ENCODE data around the gene ZNF532.

The ZNF532 gene

GRCh38 chr18:58915006-58915799, 50.5 kb downstream of the ZNF532 start:
- TF ChIP-seq GATA2 (IDR thresholded peaks at IDR 0.05; ENCODE audit: low read depth, low read length), result no peak
- TF ChIP-seq GATA3 (IDR thresholded peaks at IDR 0.05; ENCODE audit: low read depth, low read length), result no peak

DNA sequence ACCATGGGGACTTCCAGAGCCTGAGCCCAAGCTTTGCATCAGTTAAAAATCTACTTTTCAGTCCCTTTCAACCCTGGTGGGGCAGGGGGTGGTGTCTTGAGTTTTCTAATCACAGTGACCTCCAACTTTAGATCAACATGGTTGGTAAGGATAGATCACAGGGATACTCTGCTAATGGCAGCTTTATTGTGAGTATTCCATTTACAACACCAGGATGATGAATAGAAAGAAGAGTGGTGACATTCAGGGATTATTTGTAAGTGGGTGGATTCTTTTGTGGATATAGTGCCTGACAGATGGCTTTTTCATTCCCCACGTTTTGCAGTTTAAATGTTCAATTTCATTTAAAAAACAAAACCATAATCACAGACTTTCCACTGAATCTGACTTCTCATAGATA, 51.3 kb downstream of the ZNF532 start:
- no peak for TF ChIP-seq GATA2 (IDR thresholded peaks at IDR 0.05; ENCODE audit: low read depth, low read length)
- TF ChIP-seq GATA3 (IDR thresholded peaks at IDR 0.05; ENCODE audit: low read depth, low read length), result no peak

- TF ChIP-seq GATA2 (IDR thresholded peaks at IDR 0.05; ENCODE audit: low read depth, low read length), result no peak
- TF ChIP-seq GATA3 (IDR thresholded peaks at IDR 0.05; ENCODE audit: low read depth, low read length), result no peak
Measured at GRCh38 chr18:58922995-58923394, 58.3 kb downstream of the ZNF532 start.

GRCh38 chr18:58924473-58924872, 59.8 kb downstream of the ZNF532 start:
- no peak for TF ChIP-seq GATA3 (IDR thresholded peaks at IDR 0.05; ENCODE audit: low read depth, low read length)
- TF ChIP-seq GATA2 (IDR thresholded peaks at IDR 0.05; ENCODE audit: low read depth, low read length), result no peak

DNA sequence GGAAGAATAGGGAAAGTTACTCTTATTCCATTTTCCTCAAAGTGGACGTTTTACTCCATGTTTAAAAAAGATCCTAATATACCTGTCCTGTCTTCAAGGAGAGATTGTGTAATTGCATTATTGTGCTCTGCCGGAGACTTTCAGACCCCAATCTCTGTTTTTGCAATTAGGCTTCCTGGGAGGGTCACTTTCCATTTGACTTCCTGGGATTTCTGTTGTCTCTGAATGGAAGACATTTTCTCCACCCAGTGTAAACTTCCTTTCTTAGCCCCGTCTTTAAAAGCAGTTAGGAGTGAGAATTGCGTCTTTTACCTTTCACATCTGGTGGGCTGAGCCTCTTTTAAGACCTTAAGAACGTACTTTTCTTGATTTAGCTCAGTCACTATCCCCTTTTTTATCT, 63.0 kb downstream of the ZNF532 start:
- no peak for TF ChIP-seq GATA3 (IDR thresholded peaks at IDR 0.05; ENCODE audit: low read depth, low read length)
- TF ChIP-seq GATA2 (IDR thresholded peaks at IDR 0.05; ENCODE audit: low read depth, low read length), result no peak

DNA sequence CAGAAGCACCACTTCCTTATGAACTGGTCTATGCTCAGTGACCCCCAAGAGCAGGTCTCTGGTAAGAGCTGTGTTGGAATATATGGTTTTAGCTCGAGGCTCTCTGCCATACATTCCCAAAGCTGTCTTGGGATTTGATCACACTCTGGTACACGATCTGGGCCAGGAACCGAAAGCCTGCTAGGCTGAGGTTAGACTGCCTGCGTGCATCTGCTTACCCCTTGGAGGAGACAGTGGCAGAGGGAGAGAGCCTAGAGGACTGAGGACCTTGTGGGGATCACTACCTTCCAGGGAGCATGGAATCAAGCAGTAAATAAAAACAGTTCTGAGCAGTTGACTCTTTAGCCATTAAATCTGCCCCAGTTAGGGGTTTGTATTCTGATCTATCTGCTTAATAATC, 63.7 kb downstream of the ZNF532 start:
- TF ChIP-seq GATA3 (IDR thresholded peaks at IDR 0.05; ENCODE audit: low read depth, low read length), result no peak
- no peak for TF ChIP-seq GATA2 (IDR thresholded peaks at IDR 0.05; ENCODE audit: low read depth, low read length)

GRCh38 chr18:58929206-58929605, 64.5 kb downstream of the ZNF532 start:
- TF ChIP-seq GATA3 (IDR thresholded peaks at IDR 0.05; ENCODE audit: low read depth, low read length) (no peak), GATA2 (IDR thresholded peaks at IDR 0.05; ENCODE audit: low read depth, low read length) (no peak)

DNA sequence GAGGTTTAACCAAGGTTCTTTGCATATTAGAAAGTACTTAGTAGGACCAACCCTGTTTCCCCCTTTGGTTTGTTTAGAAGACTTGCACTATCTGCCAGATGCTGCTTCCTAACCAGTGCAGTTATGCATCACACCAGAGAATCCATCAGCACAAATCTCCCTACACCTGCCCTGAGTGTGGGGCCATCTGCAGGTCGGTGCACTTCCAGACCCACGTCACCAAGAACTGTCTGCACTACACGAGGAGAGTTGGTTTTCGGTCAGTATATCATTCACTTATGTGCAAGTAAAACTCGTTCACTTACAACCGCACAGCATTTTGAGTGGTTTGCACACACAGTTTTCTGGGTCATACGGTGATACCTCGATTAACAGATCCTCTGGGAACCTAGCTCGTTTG, 69.7 kb downstream of the ZNF532 start:
- TF ChIP-seq GATA3 (IDR thresholded peaks at IDR 0.05; ENCODE audit: low read depth, low read length) (no peak), GATA2 (IDR thresholded peaks at IDR 0.05; ENCODE audit: low read depth, low read length) (no peak)

- TF ChIP-seq GATA2 (IDR thresholded peaks at IDR 0.05; ENCODE audit: low read depth, low read length), result no peak
- no peak for TF ChIP-seq GATA3 (IDR thresholded peaks at IDR 0.05; ENCODE audit: low read depth, low read length)
Measured at GRCh38 chr18:58934933-58935577, 70.4 kb downstream of the ZNF532 start.

GRCh38 chr18:58937071-58937886, 72.6 kb downstream of the ZNF532 start:
- TF ChIP-seq GATA3 (IDR thresholded peaks at IDR 0.05; ENCODE audit: low read depth, low read length), result no peak

GRCh38 chr18:58937887-58938267, 73.2 kb downstream of the ZNF532 start:
- no peak for TF ChIP-seq GATA2 (IDR thresholded peaks at IDR 0.05; ENCODE audit: low read depth, low read length)
- no peak for TF ChIP-seq GATA3 (IDR thresholded peaks at IDR 0.05; ENCODE audit: low read depth, low read length)

DNA sequence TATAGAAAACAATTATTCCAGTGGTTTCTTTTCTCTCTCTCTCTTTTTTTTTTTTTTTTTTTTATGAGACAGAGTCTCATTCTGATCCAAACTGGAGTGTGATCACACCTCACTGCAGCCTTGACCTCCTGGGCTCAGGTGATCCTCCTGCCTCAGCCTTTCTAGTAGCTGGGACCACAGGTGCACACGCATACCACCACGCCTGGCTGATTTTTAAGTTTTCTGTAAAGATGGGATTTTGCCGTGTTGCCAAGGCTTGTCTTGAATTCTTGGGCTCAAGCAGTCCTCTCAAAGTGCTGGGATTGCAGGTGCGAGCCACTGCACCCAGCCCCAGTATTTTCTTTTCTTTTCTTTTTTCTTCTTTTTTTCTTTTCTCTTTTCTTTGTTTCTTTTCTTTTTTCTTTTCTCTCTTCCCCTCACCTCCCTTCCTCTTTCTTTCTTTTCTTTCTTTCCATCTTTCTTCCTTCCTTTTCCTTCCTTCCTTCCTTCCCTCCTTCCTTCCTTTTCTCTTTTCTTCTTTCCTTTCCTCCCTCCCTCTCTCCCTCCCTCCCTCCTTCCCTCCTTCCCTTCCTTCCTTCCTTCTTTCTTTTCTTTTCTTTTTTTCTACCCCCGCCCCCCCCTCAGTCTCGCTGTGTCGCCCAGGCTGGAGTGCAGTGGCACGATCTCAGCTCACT, 76.9 kb downstream of the ZNF532 start:
- TF ChIP-seq GATA2 (IDR thresholded peaks at IDR 0.05; ENCODE audit: low read depth, low read length) (no peak), GATA3 (IDR thresholded peaks at IDR 0.05; ENCODE audit: low read depth, low read length) (no peak)

GRCh38 chr18:58943896-58944295, 79.2 kb downstream of the ZNF532 start:
- TF ChIP-seq GATA3 (IDR thresholded peaks at IDR 0.05; ENCODE audit: low read depth, low read length) (no peak), GATA2 (IDR thresholded peaks at IDR 0.05; ENCODE audit: low read depth, low read length) (no peak)

GRCh38 chr18:58947136-58947732, 82.6 kb downstream of the ZNF532 start:
- TF ChIP-seq GATA3 (IDR thresholded peaks at IDR 0.05; ENCODE audit: low read depth, low read length) (no peak), GATA2 (IDR thresholded peaks at IDR 0.05; ENCODE audit: low read depth, low read length) (no peak)

All from SH-SY5Y (cell line).